B cell (primary cell): ENCODE results near the gene TBC1D32. TPM values are rescaled to one million over a fixed set of nuclear protein-coding genes. Genes with fewer than 3 reads are reported as not detected.

ENCODE experiments used
- ATAC-seq: fragments of 200-7000 bp; cut with Tn5 transposase; one replicate; pipeline ENCODE4 v1.10.0; 2021; ENCODE audit warnings: low read depth, mild to moderate bottlenecking, moderate number of reproducible peaks, moderate library complexity
- CTCF ChIA-PET: fragments of 350-600 bp; sonication (Branson Sonifier 250); formaldehyde crosslinking; loops from one replicate; lab custom pipeline; 2021; ENCODE audit warnings: antibody characterized with exemption, inconsistent platforms; lab: Charles Lee
- POLR2A ChIA-PET: fragments of 350-600 bp; sonication (Branson Sonifier 250); formaldehyde crosslinking; loops from one replicate; lab custom pipeline; 2021; ENCODE audit warnings: antibody characterized with exemption; lab: Charles Lee
- DNase-seq: peaks from one replicate; pipeline ENCODE4 v3.0.0; 2013
- H2AFZ ChIP-seq: 2 replicates; pipeline ENCODE4 v1.6.1; 2012; ENCODE audit warnings: mild to moderate bottlenecking, low read depth, low read length; ENCODE audit not compliant: insufficient read depth, poor library complexity, severe bottlenecking
- H3K27ac ChIP-seq, 2 donors: 1 replicate in 1 of 2; 2 replicates in 1 of 2; pipeline ENCODE4 v1.5.1; 2012 to 2013; ENCODE audit warnings: low read length in 2 of 2, mild to moderate bottlenecking in 2 of 2, moderate library complexity in 1 of 2
- H3K27me3 ChIP-seq, 4 experiments: fragments of 200-600 bp in 1 of 4; sonication (generic) in 1 of 4; replicated peaks in 1 of 4; 1 replicate in 2 of 4; 2 replicates in 2 of 4; pipeline versions ENCODE4 v1.6.1 to v1.7.0; 2013 to 2016; ENCODE audit warnings: low read length in 3 of 4, mild to moderate bottlenecking in 2 of 4, mixed read lengths in 1 of 4, moderate library complexity in 1 of 4; ENCODE audit not compliant: insufficient read depth in 4 of 4, control insufficient read depth in 3 of 4; ENCODE audit errors: control extremely low read depth in 1 of 4
- H3K36me3 ChIP-seq, 2 experiments: replicated peaks in 1 of 2; 1 replicate in 1 of 2; 2 replicates in 1 of 2; pipeline versions ENCODE4 v1.6.1 to v1.7.1; 2013; ENCODE audit warnings: low read length in 1 of 2; ENCODE audit not compliant: insufficient read depth in 2 of 2, control insufficient read depth in 1 of 2; ENCODE audit errors: control extremely low read depth in 1 of 2, extremely low read depth in 1 of 2
- H3K4me1 ChIP-seq, 2 donors: fragments of 200-600 bp in 1 of 2; sonication (generic) in 1 of 2; 1 replicate in 1 of 2; 2 replicates in 1 of 2; pipeline versions ENCODE4 v1.5.1 to v1.6.1; 2013 to 2017; ENCODE audit warnings: low read length in 2 of 2; ENCODE audit not compliant: control insufficient read depth in 2 of 2, insufficient read depth in 2 of 2
- H3K4me2 ChIP-seq: replicated peaks from 2 replicates; pipeline ENCODE3; 2012; ENCODE audit warnings: mild to moderate bottlenecking, low read depth, low read length; ENCODE audit not compliant: poor library complexity, severe bottlenecking
- H3K4me3 ChIP-seq, 5 experiments: fragments of 200-600 bp in 1 of 5; sonication (generic) in 1 of 5; 1 replicate in 3 of 5; 2 replicates in 2 of 5; pipeline versions ENCODE4 v1.5.1 to v1.7.0; 2011 to 2016; ENCODE audit warnings: low read length in 4 of 5, mild to moderate bottlenecking in 4 of 5, low read depth in 2 of 5, control low read depth in 1 of 5, moderate library complexity in 1 of 5; ENCODE audit not compliant: insufficient read depth in 1 of 5; ENCODE audit errors: control extremely low read depth in 1 of 5, extremely low read depth in 1 of 5
- H3K79me2 ChIP-seq: fragments of 200-600 bp; sonication (generic); one replicate; pipeline ENCODE4 v1.6.0; 2016; ENCODE audit warnings: low read length; ENCODE audit not compliant: control insufficient read depth, insufficient read depth
- H3K9ac ChIP-seq: fragments of 200-600 bp; sonication (generic); 2 replicates; pipeline ENCODE4 v1.6.1; 2017; ENCODE audit warnings: mild to moderate bottlenecking, low read length, moderate library complexity
- H3K9me3 ChIP-seq, 3 donors: one replicate each; pipeline versions ENCODE4 v1.6.1 to v1.7.1; 2013; ENCODE audit warnings: low read length in 2 of 3; ENCODE audit not compliant: control insufficient read depth in 2 of 3, insufficient read depth in 1 of 3; ENCODE audit errors: control extremely low read depth in 1 of 3
- H4K20me1 ChIP-seq: 2 replicates; pipeline ENCODE4 v1.6.0; 2012; ENCODE audit warnings: mild to moderate bottlenecking, low read length; ENCODE audit not compliant: insufficient read depth, control insufficient read depth, poor library complexity, severe bottlenecking
- H3K27ac Mint-ChIP-seq: one replicate; pipeline ENCODE4 v1.8.0; 2021; ENCODE audit warnings: mixed read lengths
- H3K27me3 Mint-ChIP-seq: one replicate; pipeline ENCODE4 v1.8.0; 2021; ENCODE audit warnings: mixed read lengths
- H3K4me1 Mint-ChIP-seq: one replicate; pipeline ENCODE4 v1.8.0; 2021; ENCODE audit warnings: mixed read lengths
- H3K4me3 Mint-ChIP-seq: one replicate; pipeline ENCODE4 v1.8.0; 2021; ENCODE audit warnings: mixed read lengths
- H3K9me3 Mint-ChIP-seq: one replicate; pipeline ENCODE4 v1.8.0; 2022; ENCODE audit warnings: mixed read lengths; ENCODE audit not compliant: insufficient read depth
- EZH2 ChIP-seq: IDR thresholded peaks from 2 replicates; pipeline ENCODE4 v1.6.1; 2012; ENCODE audit warnings: borderline replicate concordance, low read depth, mild to moderate bottlenecking, moderate library complexity, low read length; ENCODE audit not compliant: insufficient read depth, poor library complexity, severe bottlenecking
- WGBS: methylation state at CpG from one replicate; pipeline ENCODE4 v1.1.5; 2013; ENCODE audit warnings: missing lambda C conversion rate; ENCODE audit not compliant: insufficient coverage; 5-methylcytosine and 5-hydroxymethylcytosine counted together
- intact Hi-C: fragments of 100-400 bp; cut with micrococcal nuclease; formaldehyde crosslinking; loops from one replicate; pipeline ENCODE4 v1.10.0; 2022
- polyA plus RNA-seq: library from polyadenylated mRNA; depleted of rRNA; stranded (reverse); fragments of >200 nt; gene quantifications from 2 replicates; pipeline ENCODE4 v1.2.3, GENCODE V29; 2012
- total RNA-seq, 2 donors: library from RNA; stranded (reverse); fragments of 120-200 nt in 1 of 2; gene quantifications; 1 replicate in 1 of 2; 2 replicates in 1 of 2; pipeline versions ENCODE4 v1.2.3 to v1.2.4, GENCODE V29; 2013 to 2022
- TF ChIP-seq, protein P1 (sequence below): fragments of 200-600 bp; IDR thresholded peaks from one replicate; pipeline ENCODE4 v1.8.0; 2022; ENCODE audit warnings: antibody characterized with exemption, mild to moderate bottlenecking

TBC1D32 gene
- total and polyA plus RNA-seq, 2 donors (not counting 1 experiment from before 2014, with no cell fraction given) = 9.0 to 20.9 TPM

DNA sequence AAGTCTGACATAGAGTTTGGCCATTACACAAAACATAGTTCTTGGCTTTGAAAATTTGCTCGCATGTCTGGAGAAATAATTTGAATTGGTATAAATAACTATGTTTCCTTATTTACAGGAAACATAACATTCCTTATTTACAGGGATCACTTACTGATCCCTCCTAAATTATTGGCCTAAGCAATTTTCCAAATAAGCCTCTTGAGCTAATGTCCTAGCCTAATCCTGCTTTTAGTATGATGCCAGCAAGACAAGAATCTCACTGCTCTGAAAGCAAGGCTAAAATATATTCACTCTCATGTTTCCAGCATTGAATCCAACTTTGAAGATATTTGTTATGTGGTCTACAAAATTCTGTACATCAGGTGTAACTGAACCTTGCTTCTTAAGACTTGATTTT is 4.1 kb upstream of the TBC1D32 start:
- no peaks in the 10 kb centered on the region for H3K36me3 ChIP-seq
- no peaks in the 10 kb centered on the region for H4K20me1 ChIP-seq
- no peak overlapping the region for H3K4me2 ChIP-seq
- no peak for TF ChIP-seq EZH2
- TF ChIP-seq, protein P1, sequence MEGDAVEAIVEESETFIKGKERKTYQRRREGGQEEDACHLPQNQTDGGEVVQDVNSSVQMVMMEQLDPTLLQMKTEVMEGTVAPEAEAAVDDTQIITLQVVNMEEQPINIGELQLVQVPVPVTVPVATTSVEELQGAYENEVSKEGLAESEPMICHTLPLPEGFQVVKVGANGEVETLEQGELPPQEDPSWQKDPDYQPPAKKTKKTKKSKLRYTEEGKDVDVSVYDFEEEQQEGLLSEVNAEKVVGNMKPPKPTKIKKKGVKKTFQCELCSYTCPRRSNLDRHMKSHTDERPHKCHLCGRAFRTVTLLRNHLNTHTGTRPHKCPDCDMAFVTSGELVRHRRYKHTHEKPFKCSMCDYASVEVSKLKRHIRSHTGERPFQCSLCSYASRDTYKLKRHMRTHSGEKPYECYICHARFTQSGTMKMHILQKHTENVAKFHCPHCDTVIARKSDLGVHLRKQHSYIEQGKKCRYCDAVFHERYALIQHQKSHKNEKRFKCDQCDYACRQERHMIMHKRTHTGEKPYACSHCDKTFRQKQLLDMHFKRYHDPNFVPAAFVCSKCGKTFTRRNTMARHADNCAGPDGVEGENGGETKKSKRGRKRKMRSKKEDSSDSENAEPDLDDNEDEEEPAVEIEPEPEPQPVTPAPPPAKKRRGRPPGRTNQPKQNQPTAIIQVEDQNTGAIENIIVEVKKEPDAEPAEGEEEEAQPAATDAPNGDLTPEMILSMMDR = no peak
- H3K4me1 ChIP-seq = peaks cover 8 to 11% of the 10 kb centered on the region in 2 donors
- DNase-seq (no peak), ATAC-seq (no peak)
- intact Hi-C loops = no loop called here
- H3K27me3 ChIP-seq = peaks cover 0 to 5% (median 0%) of the 10 kb centered on the region in 4 experiments
- H2AFZ ChIP-seq = no peak overlapping the region
- ChIA-PET CTCF (no interaction called here), POLR2A (no interaction called here)
- Mint-ChIP-seq H3K4me1 (peaks cover 14% of the 10 kb centered on the region), H3K4me3 (no peak overlapping the region), H3K9me3 (no peaks in the 10 kb centered on the region), H3K27me3 (peaks cover 2% of the 10 kb centered on the region), H3K27ac (no peak overlapping the region)
- peaks cover 7% of the 10 kb centered on the region for H3K79me2 ChIP-seq
- no peak overlapping the region for H3K4me3 ChIP-seq
- no peak overlapping the region for H3K9ac ChIP-seq
- no CpG with 5 or more reads among the region's 1 CpG for WGBS
- H3K9me3 ChIP-seq = no peaks in the 10 kb centered on the region
- H3K27ac ChIP-seq = no peak overlapping the region

GRCh38 chr6:121335087-121336008 is 1.1 kb upstream of the TBC1D32 start:
- Histone ChIP-seq H3K4me3 (peak overlapping the region; percentile 51 to 96 (median 81)), H2AFZ (peak overlapping the region; percentile 82), H3K9me3 (no peaks in the 10 kb centered on the region), H3K9ac (peak overlapping the region; percentile 96), H3K27ac (peak overlapping the region; percentile 91 to 96), H3K36me3 (no peaks in the 10 kb centered on the region), H3K27me3 (peaks cover 0 to 5% (median 0%) of the 10 kb centered on the region in 4 experiments), H4K20me1 (no peaks in the 10 kb centered on the region), H3K79me2 (peaks cover 12% of the 10 kb centered on the region), H3K4me1 (peaks cover 8 to 13% of the 10 kb centered on the region in 2 donors), H3K4me2 (peak overlapping the region; percentile 84)
- DNase-seq (no peak), ATAC-seq (no peak)
- Mint-ChIP-seq H3K4me3 (peak overlapping the region; percentile 98), H3K4me1 (peaks cover 30% of the 10 kb centered on the region), H3K9me3 (no peaks in the 10 kb centered on the region), H3K27ac (peak overlapping the region; percentile 98), H3K27me3 (no peaks in the 10 kb centered on the region)
- intact Hi-C loops = loop anchor here (2.0 kb wide), 1 partner anchor 1985 kb away; no protein-coding TSS in a partner anchor
- WGBS = 82% methylated on average over 5 of the region's 13 CpGs
- CTCF ChIA-PET = no interaction called here
- TF ChIP-seq, protein P1 = no peak
- no peak for TF ChIP-seq EZH2
- POLR2A ChIA-PET = no interaction called here
